ENCODE data around the gene GGPS1.
A peak's percentile ranks its signal among the peaks of the same experiment; 100 is the strongest.

Gene GGPS1

DNA sequence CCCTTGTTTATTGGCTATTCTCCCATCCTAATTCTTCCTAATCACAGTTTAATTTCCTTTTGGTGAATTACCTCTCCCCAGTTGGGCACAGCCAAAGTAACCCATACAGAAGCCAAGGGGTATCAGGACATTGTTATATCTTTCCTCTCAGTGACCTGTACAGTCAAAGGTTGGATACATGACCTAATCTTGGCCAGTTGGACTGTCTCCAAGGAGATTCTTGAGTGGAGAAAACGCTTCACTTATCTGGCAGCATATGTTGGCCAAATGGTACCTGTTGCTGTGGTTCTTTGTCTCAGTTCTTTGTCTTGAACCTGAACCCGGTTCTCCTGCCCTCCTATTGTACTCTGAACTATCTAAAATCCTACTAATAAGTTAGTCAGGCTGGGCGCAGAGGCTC lies 23.5 kb downstream of the GGPS1 start:
- TF ChIP-seq TAF1 (IDR thresholded peaks at IDR 0.05; ENCODE audit: low read depth) = no peak
- no peak for TF ChIP-seq CREB1 (IDR thresholded peaks at IDR 0.05; ENCODE audit: low read depth)
- TF ChIP-seq EP300 (IDR thresholded peaks at IDR 0.05; ENCODE audit: borderline replicate concordance) = no peak
- TF ChIP-seq, protein P1, sequence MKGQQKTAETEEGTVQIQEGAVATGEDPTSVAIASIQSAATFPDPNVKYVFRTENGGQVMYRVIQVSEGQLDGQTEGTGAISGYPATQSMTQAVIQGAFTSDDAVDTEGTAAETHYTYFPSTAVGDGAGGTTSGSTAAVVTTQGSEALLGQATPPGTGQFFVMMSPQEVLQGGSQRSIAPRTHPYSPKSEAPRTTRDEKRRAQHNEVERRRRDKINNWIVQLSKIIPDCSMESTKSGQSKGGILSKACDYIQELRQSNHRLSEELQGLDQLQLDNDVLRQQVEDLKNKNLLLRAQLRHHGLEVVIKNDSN (IDR thresholded peaks at IDR 0.05) = no peak
- TF ChIP-seq CEBPB (IDR thresholded peaks at IDR 0.05) = no peak
- no peak for TF ChIP-seq NFIC (IDR thresholded peaks at IDR 0.05)

DNA sequence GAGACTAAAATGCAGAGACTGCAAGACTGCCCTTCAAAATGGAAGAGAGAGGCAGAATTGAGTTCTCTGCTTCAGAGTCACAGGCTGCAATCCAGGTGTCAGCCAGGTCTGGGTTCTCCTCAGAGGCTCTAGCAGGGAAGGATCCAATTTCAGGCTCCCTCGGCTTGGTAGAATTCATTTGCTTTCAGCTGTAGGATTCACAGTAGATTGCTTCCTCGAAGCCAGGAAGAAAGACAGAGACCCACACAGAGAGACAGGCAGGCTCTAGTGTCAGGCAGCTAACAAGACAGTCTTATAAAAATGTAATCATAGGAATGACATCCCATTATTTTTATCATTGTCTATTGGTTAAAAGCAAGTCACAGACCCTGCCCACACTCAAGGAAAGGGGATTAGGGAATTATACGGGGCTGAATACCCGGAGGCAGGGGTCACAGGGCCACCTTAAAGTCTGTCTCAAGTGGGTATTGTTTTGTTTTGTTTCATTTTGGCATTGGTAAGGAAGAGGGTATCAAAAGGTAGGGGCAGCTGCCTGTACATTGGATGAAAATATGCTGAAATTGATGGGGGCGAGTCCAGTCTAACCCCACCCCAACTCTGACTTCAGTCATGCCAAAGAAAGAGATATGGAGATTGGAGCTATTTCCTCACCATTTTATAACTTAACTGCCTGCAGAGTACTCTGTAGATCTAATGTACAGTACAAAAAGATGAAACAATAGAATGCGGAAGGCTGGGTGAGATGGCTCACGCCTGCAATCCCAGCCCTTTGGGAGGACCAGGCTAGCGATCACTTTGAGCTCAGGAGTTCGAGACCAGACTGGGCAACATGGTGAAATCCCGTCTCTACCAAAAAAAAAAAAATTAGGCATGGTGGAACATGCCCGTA lies 29.4 kb downstream of the GGPS1 start:
- no peak for TF ChIP-seq TAF1 (IDR thresholded peaks at IDR 0.05; ENCODE audit: low read depth)

DNA sequence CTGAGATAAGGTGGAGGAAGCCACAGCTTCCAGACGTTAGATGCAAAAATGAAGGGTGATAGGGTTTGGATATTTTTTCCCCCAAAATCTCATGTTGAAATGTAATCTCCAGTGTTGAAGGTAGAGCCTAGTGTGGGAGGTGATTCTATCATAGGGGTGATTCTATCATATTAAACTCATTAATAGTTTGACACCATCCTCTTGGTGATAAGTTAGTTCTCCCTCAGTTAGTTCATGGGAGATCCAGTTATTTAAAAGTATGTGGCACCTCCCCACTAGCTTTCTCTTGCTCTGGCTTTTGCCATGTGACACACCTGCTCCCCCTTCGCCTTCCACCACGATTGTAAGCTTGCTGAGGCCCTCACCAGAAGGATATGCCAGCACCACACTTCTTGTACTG lies 30.5 kb downstream of the GGPS1 start:
- TF ChIP-seq TAF1 (IDR thresholded peaks at IDR 0.05; ENCODE audit: low read depth) (no peak), NFIC (IDR thresholded peaks at IDR 0.05) (no peak), ZBTB7A (IDR thresholded peaks at IDR 0.05; ENCODE audit: low read depth) (no peak), TCF12 (IDR thresholded peaks at IDR 0.05; ENCODE audit: low read depth) (no peak), CEBPB (IDR thresholded peaks at IDR 0.05) (no peak), EGR1 (IDR thresholded peaks at IDR 0.05) (no peak), FOXM1 (IDR thresholded peaks at IDR 0.05; ENCODE audit: borderline replicate concordance, low read depth) (no peak), TEAD4 (IDR thresholded peaks at IDR 0.05) (no peak), YY1 (IDR thresholded peaks at IDR 0.05; ENCODE audit: low read depth) (no peak), EP300 (IDR thresholded peaks at IDR 0.05; ENCODE audit: borderline replicate concordance) (no peak), RAD21 (IDR thresholded peaks at IDR 0.05; ENCODE audit: low read depth) (no peak), CREB1 (IDR thresholded peaks at IDR 0.05; ENCODE audit: low read depth) (no peak)
- TF ChIP-seq, protein P2, sequence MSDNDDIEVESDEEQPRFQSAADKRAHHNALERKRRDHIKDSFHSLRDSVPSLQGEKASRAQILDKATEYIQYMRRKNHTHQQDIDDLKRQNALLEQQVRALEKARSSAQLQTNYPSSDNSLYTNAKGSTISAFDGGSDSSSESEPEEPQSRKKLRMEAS (IDR thresholded peaks at IDR 0.05) = no peak
- TF ChIP-seq, protein P3, sequence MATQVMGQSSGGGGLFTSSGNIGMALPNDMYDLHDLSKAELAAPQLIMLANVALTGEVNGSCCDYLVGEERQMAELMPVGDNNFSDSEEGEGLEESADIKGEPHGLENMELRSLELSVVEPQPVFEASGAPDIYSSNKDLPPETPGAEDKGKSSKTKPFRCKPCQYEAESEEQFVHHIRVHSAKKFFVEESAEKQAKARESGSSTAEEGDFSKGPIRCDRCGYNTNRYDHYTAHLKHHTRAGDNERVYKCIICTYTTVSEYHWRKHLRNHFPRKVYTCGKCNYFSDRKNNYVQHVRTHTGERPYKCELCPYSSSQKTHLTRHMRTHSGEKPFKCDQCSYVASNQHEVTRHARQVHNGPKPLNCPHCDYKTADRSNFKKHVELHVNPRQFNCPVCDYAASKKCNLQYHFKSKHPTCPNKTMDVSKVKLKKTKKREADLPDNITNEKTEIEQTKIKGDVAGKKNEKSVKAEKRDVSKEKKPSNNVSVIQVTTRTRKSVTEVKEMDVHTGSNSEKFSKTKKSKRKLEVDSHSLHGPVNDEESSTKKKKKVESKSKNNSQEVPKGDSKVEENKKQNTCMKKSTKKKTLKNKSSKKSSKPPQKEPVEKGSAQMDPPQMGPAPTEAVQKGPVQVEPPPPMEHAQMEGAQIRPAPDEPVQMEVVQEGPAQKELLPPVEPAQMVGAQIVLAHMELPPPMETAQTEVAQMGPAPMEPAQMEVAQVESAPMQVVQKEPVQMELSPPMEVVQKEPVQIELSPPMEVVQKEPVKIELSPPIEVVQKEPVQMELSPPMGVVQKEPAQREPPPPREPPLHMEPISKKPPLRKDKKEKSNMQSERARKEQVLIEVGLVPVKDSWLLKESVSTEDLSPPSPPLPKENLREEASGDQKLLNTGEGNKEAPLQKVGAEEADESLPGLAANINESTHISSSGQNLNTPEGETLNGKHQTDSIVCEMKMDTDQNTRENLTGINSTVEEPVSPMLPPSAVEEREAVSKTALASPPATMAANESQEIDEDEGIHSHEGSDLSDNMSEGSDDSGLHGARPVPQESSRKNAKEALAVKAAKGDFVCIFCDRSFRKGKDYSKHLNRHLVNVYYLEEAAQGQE (IDR thresholded peaks at IDR 0.05; ENCODE audit: low read depth) = no peak
- TF ChIP-seq, protein P1 (IDR thresholded peaks at IDR 0.05) = no peak

DNA sequence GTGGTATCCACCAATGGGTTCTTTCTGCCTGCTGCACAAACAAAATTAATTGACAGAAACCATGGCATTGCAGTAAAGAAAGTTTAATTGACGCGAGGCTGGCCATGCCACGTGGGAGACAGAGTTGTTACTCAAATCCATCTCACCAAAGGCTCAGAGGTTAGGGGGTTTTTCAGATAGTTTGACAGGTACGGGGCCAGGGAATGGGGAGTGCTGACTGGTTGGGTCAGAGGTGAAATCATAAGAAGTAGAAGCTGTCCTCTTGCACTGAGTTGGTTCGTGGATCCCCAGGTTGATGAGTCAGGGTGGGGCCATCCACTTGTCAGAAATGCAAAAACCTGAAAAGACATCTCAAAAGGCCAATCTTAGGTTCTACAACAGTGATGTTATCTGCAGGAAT lies 37.9 kb downstream of the GGPS1 start:
- TF ChIP-seq CEBPB (IDR thresholded peaks at IDR 0.05) (no peak), EP300 (IDR thresholded peaks at IDR 0.05; ENCODE audit: borderline replicate concordance) (no peak), CREB1 (IDR thresholded peaks at IDR 0.05; ENCODE audit: low read depth) (no peak), EGR1 (IDR thresholded peaks at IDR 0.05) (no peak), YY1 (IDR thresholded peaks at IDR 0.05; ENCODE audit: low read depth) (no peak), TAF1 (IDR thresholded peaks at IDR 0.05; ENCODE audit: low read depth) (no peak), RAD21 (IDR thresholded peaks at IDR 0.05; ENCODE audit: low read depth) (no peak)
- TF ChIP-seq, protein P2 (IDR thresholded peaks at IDR 0.05) = no peak
- TF ChIP-seq, protein P1 (IDR thresholded peaks at IDR 0.05) = no peak
- TF ChIP-seq, protein P3 (IDR thresholded peaks at IDR 0.05; ENCODE audit: low read depth) = no peak

DNA sequence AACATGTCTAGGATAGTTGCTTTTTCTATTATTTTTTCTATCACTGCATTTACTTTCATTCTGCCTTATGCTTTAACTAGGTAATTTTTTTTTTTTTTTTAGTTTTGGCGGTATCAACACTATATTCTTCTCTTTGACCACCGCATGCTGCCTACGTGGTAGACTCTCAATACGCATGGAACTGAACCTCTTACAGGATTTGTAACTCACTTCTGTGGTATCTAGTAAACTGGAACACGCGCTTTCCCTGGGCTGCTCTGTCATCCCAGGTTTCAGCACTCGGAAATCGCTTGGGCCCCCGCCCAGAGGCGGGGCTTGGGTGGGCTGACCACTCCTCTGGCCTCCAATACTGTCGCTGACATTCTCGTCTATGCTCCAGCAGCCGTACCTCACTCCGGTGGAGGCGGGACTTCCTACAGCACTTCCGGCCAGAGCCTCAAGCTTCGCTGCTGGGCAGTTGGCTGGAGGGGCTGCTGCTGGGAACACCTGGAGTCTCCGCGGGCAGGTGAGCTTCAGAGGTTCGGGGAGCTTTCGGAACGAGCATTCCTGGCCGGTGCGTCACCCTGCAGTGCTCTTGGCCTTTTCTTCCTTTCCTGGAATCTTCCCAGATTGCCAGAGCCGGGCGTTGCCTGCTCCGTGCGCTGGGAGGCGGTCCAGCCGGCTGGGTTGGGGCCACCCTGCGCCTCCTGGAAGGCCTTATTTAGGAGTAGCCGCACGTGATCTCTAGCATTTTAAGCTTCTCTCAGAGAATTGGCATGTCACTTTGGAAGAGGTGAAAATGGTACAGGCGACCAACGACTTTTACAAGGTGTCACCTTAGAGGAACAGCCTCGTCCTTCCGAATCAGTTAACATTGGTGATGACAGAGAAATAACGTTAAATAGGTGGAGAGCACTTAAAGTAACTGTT lies 38.9 kb downstream of the GGPS1 start, which contains the start of gene TBCE:
TBCE (plus strand) TSS at position 428 of the 909 bp plus-strand sequence. CDS start 12,623 bp downstream, outside the sequence.
- TF ChIP-seq TCF12 (IDR thresholded peaks at IDR 0.05; ENCODE audit: low read depth) (peak; percentile 83), NFIC (IDR thresholded peaks at IDR 0.05) (peak; percentile 36; the same call in 1 of the 2 replicates), ZBTB7A (IDR thresholded peaks at IDR 0.05; ENCODE audit: low read depth) (no peak), TEAD4 (IDR thresholded peaks at IDR 0.05) (peak; percentile 87), EP300 (IDR thresholded peaks at IDR 0.05; ENCODE audit: borderline replicate concordance) (peak; percentile 59; the same call in 1 of the 2 replicates), TAF1 (IDR thresholded peaks at IDR 0.05; ENCODE audit: low read depth) (peak; percentile 69), CREB1 (IDR thresholded peaks at IDR 0.05; ENCODE audit: low read depth) (0 out of 2 replicates have a peak, but pooled peaks have one; percentile 9), EGR1 (IDR thresholded peaks at IDR 0.05) (no peak), RAD21 (IDR thresholded peaks at IDR 0.05; ENCODE audit: low read depth) (peak; percentile 15), CEBPB (IDR thresholded peaks at IDR 0.05) (no peak), YY1 (IDR thresholded peaks at IDR 0.05; ENCODE audit: low read depth) (no peak), FOXM1 (IDR thresholded peaks at IDR 0.05; ENCODE audit: borderline replicate concordance, low read depth) (no peak)
- TF ChIP-seq, protein P2 (IDR thresholded peaks at IDR 0.05) = peak; percentile 79
- TF ChIP-seq, protein P3 (IDR thresholded peaks at IDR 0.05; ENCODE audit: low read depth) = no peak
- TF ChIP-seq, protein P1 (IDR thresholded peaks at IDR 0.05) = peak; percentile 93

Data from Ishikawa (cell line).